AG09309 (cell line): ENCODE measurements around the gene MORC3.

Experiments used
- DNase-seq: peaks from one replicate; pipeline ENCODE4 v3.0.0-alpha.2; 2010; ENCODE audit warnings: low read depth
- H3K4me3 ChIP-seq: 2 replicates; pipeline ENCODE4 v1.5.1; 2011; ENCODE audit warnings: mild to moderate bottlenecking, low read depth, low read length, moderate library complexity; ENCODE audit not compliant: control insufficient read depth
- TF ChIP-seq, protein P1 (sequence below): IDR thresholded peaks from 2 replicates; pipeline ENCODE4 v1.5.1; 2011; ENCODE audit warnings: mild to moderate bottlenecking, low read depth, low read length, inconsistent platforms; ENCODE audit not compliant: insufficient read depth, control insufficient read depth; ENCODE audit errors: missing control alignments

MORC3 gene

DNA sequence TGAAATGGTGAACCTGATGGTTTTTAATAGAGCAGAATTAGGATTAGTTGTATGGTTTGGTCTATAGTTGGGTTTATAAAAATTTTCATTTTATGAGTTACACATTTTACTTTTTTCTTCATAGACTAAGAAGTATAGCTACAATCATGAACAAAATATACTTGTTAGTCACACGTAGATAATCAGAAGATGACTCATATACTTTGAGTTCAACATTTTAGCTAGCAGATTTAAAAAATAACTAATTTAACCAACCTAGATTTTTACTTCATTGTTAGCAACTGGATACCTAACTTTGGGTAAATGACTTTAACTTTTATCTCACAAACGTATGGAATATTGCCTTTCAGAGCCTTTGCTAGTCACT lies 27.9 kb downstream of the MORC3 start:
- no peak for DNase-seq
- no peak overlapping the region for H3K4me3 ChIP-seq
- TF ChIP-seq, protein P1, sequence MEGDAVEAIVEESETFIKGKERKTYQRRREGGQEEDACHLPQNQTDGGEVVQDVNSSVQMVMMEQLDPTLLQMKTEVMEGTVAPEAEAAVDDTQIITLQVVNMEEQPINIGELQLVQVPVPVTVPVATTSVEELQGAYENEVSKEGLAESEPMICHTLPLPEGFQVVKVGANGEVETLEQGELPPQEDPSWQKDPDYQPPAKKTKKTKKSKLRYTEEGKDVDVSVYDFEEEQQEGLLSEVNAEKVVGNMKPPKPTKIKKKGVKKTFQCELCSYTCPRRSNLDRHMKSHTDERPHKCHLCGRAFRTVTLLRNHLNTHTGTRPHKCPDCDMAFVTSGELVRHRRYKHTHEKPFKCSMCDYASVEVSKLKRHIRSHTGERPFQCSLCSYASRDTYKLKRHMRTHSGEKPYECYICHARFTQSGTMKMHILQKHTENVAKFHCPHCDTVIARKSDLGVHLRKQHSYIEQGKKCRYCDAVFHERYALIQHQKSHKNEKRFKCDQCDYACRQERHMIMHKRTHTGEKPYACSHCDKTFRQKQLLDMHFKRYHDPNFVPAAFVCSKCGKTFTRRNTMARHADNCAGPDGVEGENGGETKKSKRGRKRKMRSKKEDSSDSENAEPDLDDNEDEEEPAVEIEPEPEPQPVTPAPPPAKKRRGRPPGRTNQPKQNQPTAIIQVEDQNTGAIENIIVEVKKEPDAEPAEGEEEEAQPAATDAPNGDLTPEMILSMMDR = no peak

DNA sequence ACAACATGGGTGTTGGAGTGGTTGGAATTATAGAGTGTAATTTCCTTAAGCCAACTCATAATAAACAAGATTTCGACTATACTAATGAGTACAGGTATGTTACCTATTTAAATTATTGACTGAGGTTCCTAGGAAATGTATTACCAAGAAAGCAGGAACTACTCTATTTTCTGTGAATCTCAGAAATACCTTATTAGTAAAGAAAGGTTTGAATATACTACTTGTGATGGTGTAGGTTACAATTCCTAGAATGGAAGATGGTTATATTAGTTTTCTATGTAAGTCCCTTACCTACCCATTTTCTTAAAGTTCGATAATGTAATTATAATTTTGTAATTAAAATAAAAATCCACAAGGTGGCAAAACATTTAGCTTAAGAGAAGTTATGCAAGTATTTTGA lies 29.3 kb downstream of the MORC3 start:
- TF ChIP-seq, protein P1 = no peak
- no peak overlapping the region for H3K4me3 ChIP-seq
- DNase-seq = no peak

DNA sequence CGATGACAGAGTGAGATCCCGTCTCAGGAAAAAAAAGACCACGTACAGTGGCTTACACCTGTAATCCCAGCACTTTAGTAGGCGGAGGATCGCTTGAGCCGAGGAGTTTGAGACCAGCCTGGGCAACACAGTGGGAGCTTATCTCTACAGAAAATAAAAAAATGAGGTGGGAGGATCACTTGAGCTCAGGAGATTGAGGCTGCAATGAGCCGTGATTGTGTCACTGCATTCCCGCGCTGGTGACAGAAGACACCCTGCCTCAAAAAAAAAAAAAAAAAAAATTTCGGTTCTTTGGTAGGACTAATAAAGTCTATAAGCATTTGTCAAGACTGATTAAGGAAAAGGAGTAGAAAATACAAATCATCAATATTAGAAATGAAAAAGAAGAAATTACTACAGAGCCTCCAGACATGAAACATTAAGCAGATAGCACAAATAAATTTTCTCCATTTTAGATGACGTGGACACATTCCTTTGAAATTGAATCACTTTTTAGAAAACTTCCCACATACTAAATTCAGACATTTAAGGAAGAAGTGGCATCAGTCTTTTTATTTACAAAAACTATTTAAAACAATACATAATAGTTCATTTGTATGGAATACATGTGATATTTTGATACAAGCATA lies 30.4 kb downstream of the MORC3 start:
- TF ChIP-seq, protein P1 = no peak
- DNase-seq = no peak
- H3K4me3 ChIP-seq = no peak overlapping the region

DNA sequence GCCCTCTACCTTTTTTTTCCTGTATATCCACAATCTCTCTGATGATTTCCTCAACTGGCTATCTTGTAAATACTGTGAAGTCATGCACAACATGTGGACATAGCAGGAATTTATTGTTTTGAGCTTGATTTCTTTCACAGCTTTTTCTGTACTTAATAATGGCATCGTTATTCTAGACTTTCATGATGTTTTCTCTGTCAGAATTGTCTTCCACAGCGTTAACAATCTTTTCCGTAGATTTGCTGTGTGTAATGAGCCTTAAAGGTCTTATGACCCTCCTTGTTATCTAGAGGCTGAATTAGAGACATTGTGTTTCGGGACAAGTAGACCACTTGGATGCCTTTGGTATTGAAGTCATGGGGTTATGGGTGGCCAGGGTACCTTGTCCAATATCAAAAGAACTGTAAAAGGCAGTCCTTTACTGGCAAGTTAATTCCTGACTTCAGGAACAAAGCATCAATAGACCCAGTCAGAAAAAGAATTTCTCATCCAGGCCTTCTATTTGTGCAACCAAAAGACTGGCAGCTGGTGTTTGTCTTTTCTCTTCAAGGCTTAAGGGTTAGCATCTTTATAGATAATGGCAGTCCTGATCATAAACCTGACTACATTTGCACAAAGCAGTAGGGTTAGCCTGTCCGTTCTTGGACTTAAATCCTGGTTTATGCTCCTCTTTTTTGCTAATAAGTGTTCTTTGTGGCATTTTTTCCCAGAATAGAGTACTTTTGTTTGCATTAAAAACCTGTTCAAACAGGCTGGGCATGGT lies 35.1 kb downstream of the MORC3 start:
- no peak for DNase-seq
- TF ChIP-seq, protein P1 = no peak
- H3K4me3 ChIP-seq = no peak overlapping the region

DNA sequence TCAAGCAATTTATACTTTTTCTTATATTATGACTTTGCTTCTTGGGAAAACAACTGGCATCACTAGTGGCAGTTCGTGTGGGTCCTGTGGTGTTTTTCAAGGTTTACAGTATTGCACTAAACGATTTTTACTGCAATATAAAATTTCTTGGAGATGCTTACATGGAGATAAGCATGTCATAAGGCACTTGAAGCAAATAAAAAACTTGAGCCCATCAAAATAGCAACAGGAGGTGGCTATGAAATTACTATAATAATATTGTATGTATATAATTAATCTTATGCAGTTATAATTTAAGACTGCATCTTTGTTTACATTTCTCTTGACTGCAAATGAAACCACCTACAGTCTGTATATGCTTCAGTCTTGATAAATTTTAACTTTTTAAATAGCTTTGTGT lies 35.9 kb downstream of the MORC3 start:
- no peak for DNase-seq
- H3K4me3 ChIP-seq = no peak overlapping the region
- TF ChIP-seq, protein P1 = no peak

DNA sequence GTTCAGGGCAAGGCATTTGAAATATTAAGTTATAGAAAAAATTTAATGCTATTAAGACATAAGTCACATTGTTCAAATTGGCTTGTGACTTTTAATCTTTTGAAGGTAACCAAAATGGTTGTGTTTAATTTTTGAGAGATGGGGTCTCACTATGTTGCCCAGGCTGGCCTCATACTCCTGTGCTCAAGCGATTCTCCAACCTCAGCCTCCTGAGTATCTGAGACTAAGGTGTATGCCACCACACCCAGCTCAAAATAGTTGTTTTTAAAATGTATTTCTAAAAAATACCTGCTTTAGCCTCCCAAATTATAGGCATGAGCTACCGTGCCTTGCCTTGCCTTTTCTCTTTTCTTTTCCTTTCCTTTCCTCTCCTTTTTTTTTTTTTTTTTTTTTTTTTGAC lies 39.2 kb downstream of the MORC3 start:
- no peak overlapping the region for H3K4me3 ChIP-seq
- no peak for DNase-seq
- TF ChIP-seq, protein P1 = no peak
